ENCODE measurements around the gene CPSF3. TPM values are rescaled to one million over a fixed set of nuclear protein-coding genes. Genes with fewer than 3 reads are reported as not detected.

Gene CPSF3
- total RNA-seq, 1 experiment from 2014 or later, result 95.5 TPM

DNA sequence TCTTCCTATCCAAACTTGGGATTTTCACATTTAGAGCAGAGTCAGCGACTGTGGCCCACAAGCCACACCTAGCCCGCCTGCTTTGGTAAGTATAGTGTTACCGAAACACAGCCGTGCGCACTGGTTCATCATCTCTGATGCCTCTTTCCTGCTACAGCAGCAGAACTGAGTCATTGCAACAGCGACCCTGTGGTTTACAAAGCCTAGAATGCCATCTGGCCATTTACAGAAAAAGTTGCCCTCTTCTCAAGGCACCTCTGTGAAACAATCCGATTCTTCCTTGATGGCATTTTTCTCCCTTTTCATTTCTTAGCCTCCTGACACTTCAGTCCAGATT is 40.2 kb downstream of the CPSF3 start:
- Mint-ChIP-seq H3K4me1 (peaks cover 0 to 4% of the 10 kb centered on the region in 2 experiments; a peak in 1 of 4 replicates), H3K4me3 (no peak overlapping the region), H3K9me3 (no peaks in the 10 kb centered on the region), H3K27me3 (ENCODE audit: low read depth) (no peaks in the 10 kb centered on the region), H3K27ac (no peak overlapping the region), H3K36me3 (ENCODE audit: insufficient read depth in 1 of 3, low read depth in 3 of 3) (peaks cover 15 to 56% (median 49%) of the 10 kb centered on the region in 3 experiments; a peak in 6 of 7 replicates)
- H3K79me1 ChIP-seq (ENCODE audit: insufficient read depth, low read depth, low read length, poor library complexity, severe bottlenecking), result no peaks in the 10 kb centered on the region
- no peak overlapping the region for H3T11ph ChIP-seq (ENCODE audit: low read length)
- H3K4me1 ChIP-seq (ENCODE audit: insufficient read depth, low read length), result no peaks in the 10 kb centered on the region
- no peak overlapping the region for H2BK20ac ChIP-seq (ENCODE audit: low read depth, low read length, poor library complexity, severe bottlenecking)
- no peak overlapping the region for H3K56ac ChIP-seq (ENCODE audit: insufficient read length, low read depth, low read length)
- no peak overlapping the region for H2AFZ ChIP-seq (ENCODE audit: low read length)
- H2BK120ac ChIP-seq (ENCODE audit: low read depth, low read length, poor library complexity, severe bottlenecking), result no peak overlapping the region
- H3K18ac ChIP-seq (ENCODE audit: insufficient read length, low read depth, low read length), result no peak overlapping the region
- no peaks in the 10 kb centered on the region for H3K79me2 ChIP-seq (ENCODE audit: insufficient read depth, low read length)
- H2BK5ac ChIP-seq (ENCODE audit: insufficient read length, low read length), result no peak overlapping the region
- TF ChIP-seq, protein P1, sequence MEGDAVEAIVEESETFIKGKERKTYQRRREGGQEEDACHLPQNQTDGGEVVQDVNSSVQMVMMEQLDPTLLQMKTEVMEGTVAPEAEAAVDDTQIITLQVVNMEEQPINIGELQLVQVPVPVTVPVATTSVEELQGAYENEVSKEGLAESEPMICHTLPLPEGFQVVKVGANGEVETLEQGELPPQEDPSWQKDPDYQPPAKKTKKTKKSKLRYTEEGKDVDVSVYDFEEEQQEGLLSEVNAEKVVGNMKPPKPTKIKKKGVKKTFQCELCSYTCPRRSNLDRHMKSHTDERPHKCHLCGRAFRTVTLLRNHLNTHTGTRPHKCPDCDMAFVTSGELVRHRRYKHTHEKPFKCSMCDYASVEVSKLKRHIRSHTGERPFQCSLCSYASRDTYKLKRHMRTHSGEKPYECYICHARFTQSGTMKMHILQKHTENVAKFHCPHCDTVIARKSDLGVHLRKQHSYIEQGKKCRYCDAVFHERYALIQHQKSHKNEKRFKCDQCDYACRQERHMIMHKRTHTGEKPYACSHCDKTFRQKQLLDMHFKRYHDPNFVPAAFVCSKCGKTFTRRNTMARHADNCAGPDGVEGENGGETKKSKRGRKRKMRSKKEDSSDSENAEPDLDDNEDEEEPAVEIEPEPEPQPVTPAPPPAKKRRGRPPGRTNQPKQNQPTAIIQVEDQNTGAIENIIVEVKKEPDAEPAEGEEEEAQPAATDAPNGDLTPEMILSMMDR (conservative IDR thresholded peaks at IDR 0.05), result no peak
- H3K27me3 ChIP-seq (ENCODE audit: insufficient read depth, low read length), result no peaks in the 10 kb centered on the region
- no peak overlapping the region for H4K8ac ChIP-seq (replicated peaks; ENCODE audit: insufficient read length, low read depth, low read length)
- H3K23ac ChIP-seq (ENCODE audit: insufficient read length, low read depth, low read length), result no peak overlapping the region
- no peak overlapping the region for H3K4ac ChIP-seq (ENCODE audit: low read depth, low read length)
- no peak overlapping the region for H3K14ac ChIP-seq (ENCODE audit: insufficient read depth, low read length)
- H3K23me2 ChIP-seq (ENCODE audit: insufficient read length, low read depth, low read length, poor library complexity, severe bottlenecking), result no peaks in the 10 kb centered on the region
- DNase-seq, result no peak
- no peak overlapping the region for H4K5ac ChIP-seq (ENCODE audit: insufficient read length, low read depth, low read length)
- no peak overlapping the region for H3K9ac ChIP-seq (ENCODE audit: extremely low read depth, insufficient read length, low read length)
- no peak overlapping the region for H3K4me2 ChIP-seq (ENCODE audit: insufficient read depth, insufficient read length, low read length)
- H4K20me1 ChIP-seq (ENCODE audit: control insufficient read depth, insufficient read depth, insufficient read length), result no peaks in the 10 kb centered on the region
- no peak overlapping the region for H2BK12ac ChIP-seq (ENCODE audit: insufficient read length, low read depth, low read length)
- no peaks in the 10 kb centered on the region for H3K9me3 ChIP-seq (ENCODE audit: control insufficient read depth, low read depth, low read length)
- no peak overlapping the region for H3K27ac ChIP-seq (ENCODE audit: insufficient read length, low read depth, low read length)
- no peak overlapping the region for H2BK15ac ChIP-seq (ENCODE audit: low read depth, low read length)
- no peak overlapping the region for H4K91ac ChIP-seq (ENCODE audit: insufficient read length, low read depth, low read length)
- no CpG with 5 or more reads among the region's 7 CpGs for WGBS (ENCODE audit: extremely low coverage, insufficient read length, low lambda C conversion rate)
- no peak overlapping the region for H2AK5ac ChIP-seq (ENCODE audit: insufficient read length, low read length)
